K562 (cell line): Measurements from ENCODE around the gene SPTLC1. TPM values are rescaled to one million over a fixed set of nuclear protein-coding genes. Genes with fewer than 3 reads are reported as not detected.

Experiments
- BRF2 ChIP-seq: IDR thresholded peaks from 3 replicates; pipeline ENCODE4 v1.6.1; 2011; ENCODE audit warnings: borderline replicate concordance, mild to moderate bottlenecking; ENCODE audit not compliant: insufficient read length, insufficient read depth
- EP300 ChIP-seq: IDR thresholded peaks from 2 replicates; pipeline ENCODE4 v1.6.1; 2012; ENCODE audit warnings: low read length, improper control_type of control experiment
- GATA2 ChIP-seq: sonication (generic); formaldehyde crosslinking; IDR thresholded peaks from 2 replicates; pipeline ENCODE4 v1.4.0; 2020; ENCODE audit warnings: mild to moderate bottlenecking, missing genetic modification reagents
- MAFK ChIP-seq: IDR thresholded peaks from 2 replicates; pipeline ENCODE4 v1.6.1; 2011; ENCODE audit warnings: low read length, improper control_type of control experiment
- NUFIP1 ChIP-seq: fragments of 450-650 bp; IDR thresholded peaks from 2 replicates; pipeline ENCODE4 v1.6.1; 2018; ENCODE audit not compliant: partially characterized antibody
- RFX5 ChIP-seq: IDR thresholded peaks from 2 replicates; pipeline ENCODE4 v1.6.1; 2011; ENCODE audit warnings: low read depth, mild to moderate bottlenecking, improper control_type of control experiment, low read length
- RNF219 ChIP-seq: fragments of 250-450 bp; sonication (Bioruptor Pico); IDR thresholded peaks from 2 replicates; pipeline ENCODE4 v1.5.0; 2022; ENCODE audit warnings: mild to moderate bottlenecking
- SLC30A9 ChIP-seq: fragments of 250-450 bp; sonication (Bioruptor Pico); IDR thresholded peaks from 2 replicates; pipeline ENCODE4 v1.8.0; 2022; ENCODE audit warnings: mild to moderate bottlenecking, moderate library complexity
- SRSF7 ChIP-seq: fragments of 200-400 bp; formaldehyde crosslinking; optimal IDR thresholded peaks from 2 replicates; pipeline ENCODE3; 2017; ENCODE audit warnings: mild to moderate bottlenecking, low read depth, low read length
- ZNF318 ChIP-seq, 2 experiments: fragments of 450-650 bp; IDR thresholded peaks; 2 replicates each; pipeline ENCODE4 v1.6.1; 2016; ENCODE audit warnings: mild to moderate bottlenecking in 2 of 2, borderline replicate concordance in 1 of 2, low read depth in 1 of 2, moderate library complexity in 1 of 2
- ZNF507 ChIP-seq: conservative IDR thresholded peaks from 2 replicates; pipeline ENCODE4 v1.6.1; 2017; ENCODE audit warnings: missing genetic modification characterization, missing compliant biosample characterization
- ZNF609 ChIP-seq: sonication (generic); formaldehyde crosslinking; IDR thresholded peaks from 2 replicates; pipeline ENCODE4 v1.8.1; 2023; ENCODE audit warnings: missing genetic modification reagents, mild to moderate bottlenecking, borderline replicate concordance
- polyA plus RNA-seq, 8 experiments: library from polyadenylated mRNA; depleted of rRNA in 4 of 8; stranded (reverse) in 5 of 8; unstranded in 3 of 8; fragments of >200 nt; fragmentation: Nextera tagmentation in 2 of 8; fragmentation: Illumina TruSeq in 1 of 8; extraction: Ambion mirVana in 2 of 8; extraction: Trizol in 1 of 8; gene quantifications; 2 replicates each; pipeline versions ENCODE4 v1.2.1 to v1.2.3, GENCODE V29; 2011 to 2014; ENCODE audit warnings: inconsistent platforms in 1 of 8, missing spikeins in 1 of 8
- total RNA-seq, 7 experiments: library from RNA; depleted of rRNA in 6 of 7; stranded (reverse); fragments of >200 nt in 6 of 7; fragmentation: Illumina TruSeq in 2 of 7; extraction: Trizol in 2 of 7; gene quantifications; 2 replicates each; pipeline versions ENCODE4 v1.2.1 to v1.2.3, GENCODE V29; 2011 to 2021; ENCODE audit warnings: low replicate concordance in 1 of 7

The SPTLC1 gene
- total and polyA plus RNA-seq, 9 of the 15 experiments (the other 6 are each of a cell fraction or from before 2014, with no cell fraction given), result 58.8 to 125 (median 84.5) TPM

GRCh38 chr9:92047500-92047899 is 67.7 kb downstream of the SPTLC1 start (continued):
- no peak for TF ChIP-seq RNF219 (CRISPR knock-in tag)
- no peak for TF ChIP-seq ZNF609 (CRISPR knock-in tag)
- TF ChIP-seq EP300, result peak; percentile 51; the same call in 1 of the 2 replicates
- TF ChIP-seq SLC30A9 (CRISPR knock-in tag), result no peak
- no peak for TF ChIP-seq GATA2 (CRISPR knock-in tag)
- TF ChIP-seq RFX5, result no peak
- no peak for TF ChIP-seq SRSF7
- TF ChIP-seq NUFIP1, result no peak
- no peak for TF ChIP-seq BRF2
- no peak for TF ChIP-seq MAFK
- TF ChIP-seq ZNF507 (tag), result no peak
- TF ChIP-seq ZNF318 (IDR thresholded peaks at IDR 0.05; ENCODE audit: borderline replicate concordance in 1 of 2, low read depth in 1 of 2), result no peak
